ENCODE results near the gene GLTP.
A peak's percentile ranks its signal among the peaks of the same experiment; 100 is the strongest.
"Not testable (repeated sequence)": the region's sequence is repeated elsewhere in the genome, so short reads cannot be mapped to it uniquely, and the experiment has no call there.

Gene GLTP

DNA sequence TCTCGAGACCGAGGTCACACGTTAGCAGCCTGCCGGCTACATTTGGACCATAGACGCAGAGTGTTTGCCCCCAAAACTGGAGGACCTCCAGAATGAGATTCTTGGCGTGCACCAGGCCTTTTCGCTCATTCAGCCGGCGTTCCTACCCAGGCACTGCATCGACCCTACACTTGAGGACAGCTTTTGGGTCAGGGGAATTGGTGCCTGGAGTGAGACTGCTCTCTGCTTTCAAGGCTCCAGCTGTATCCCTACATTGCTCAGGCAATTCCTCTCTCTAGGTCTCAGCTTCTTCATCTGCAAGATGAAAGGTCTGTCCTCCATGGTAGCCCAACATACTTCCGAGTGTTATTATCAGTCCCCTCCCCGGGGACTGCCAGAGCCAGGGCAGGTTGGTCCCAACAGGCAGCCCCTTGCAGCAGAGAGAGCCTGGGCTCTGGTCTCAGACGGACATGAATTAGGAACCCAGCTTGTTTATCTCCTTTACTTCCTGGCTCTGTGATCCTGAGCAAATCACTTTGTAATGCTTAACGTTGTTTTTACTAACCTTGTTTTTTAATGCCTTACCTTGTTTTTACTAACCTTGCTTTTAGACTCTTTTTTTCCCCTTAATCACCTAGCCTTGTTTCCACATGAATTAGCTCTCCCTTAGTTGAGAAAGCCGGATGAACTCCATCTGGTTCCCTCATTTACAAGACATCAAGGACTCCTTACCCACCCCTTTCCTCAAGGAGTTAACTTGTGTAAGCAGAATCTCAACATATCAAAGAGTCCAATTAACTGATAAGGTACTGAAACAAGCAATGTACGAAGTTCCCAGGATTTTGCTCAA is 20.6 kb upstream of the GLTP start:
- DNase-seq = no peak

DNA sequence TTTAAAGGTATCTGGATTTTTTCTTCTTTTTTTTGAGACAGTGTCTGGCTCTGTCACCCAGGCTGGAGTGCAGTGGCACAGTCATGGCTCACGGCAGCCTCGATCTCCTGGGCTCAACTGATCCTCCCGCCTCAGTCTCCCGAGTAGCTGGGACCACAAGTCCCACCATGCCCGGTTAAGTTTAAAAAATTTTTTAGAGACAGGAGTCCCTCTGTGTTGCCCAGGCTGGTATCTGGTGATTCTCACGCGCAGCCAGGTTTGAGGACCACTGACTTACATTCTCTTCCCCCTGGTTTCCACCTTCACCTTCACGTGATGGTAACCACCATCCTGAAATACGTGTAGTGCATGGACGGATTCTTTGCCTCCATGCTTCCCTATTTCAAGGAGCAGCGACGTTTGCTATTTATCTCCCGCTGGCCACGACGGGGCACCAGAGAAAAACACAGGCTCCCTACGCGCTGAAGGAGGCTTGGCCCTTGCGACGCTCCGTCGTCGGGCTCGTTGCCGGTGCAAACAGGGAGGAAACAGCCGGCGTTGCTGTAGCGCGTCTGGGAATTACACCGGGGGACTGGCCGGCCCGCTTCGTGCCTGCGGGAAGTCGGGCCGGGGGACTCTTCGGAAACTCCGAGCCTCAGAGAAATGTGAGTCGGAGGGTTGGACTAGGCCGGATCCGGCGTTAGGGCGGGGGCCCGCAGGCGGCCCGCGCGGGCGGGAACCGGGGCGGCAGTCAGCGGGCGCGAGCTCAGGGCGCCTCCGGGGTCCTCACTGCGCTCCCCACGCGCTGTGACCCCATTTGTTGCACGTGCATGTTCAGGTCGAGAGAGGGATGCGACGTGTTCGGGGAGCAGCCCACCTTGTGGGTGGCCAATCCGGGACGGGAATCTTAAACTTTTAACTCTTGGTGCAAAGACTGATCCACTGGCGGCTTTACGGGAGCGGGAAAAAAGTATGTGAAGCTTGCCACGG is 19.7 kb upstream of the GLTP start, which contains the start of gene TCHP:
TCHP (plus strand) TSS at position 492 of the 969 bp plus-strand sequence. CDS start 2,753 bp downstream, outside the sequence.
- DNase-seq = peak; percentile 77 to 83

DNA sequence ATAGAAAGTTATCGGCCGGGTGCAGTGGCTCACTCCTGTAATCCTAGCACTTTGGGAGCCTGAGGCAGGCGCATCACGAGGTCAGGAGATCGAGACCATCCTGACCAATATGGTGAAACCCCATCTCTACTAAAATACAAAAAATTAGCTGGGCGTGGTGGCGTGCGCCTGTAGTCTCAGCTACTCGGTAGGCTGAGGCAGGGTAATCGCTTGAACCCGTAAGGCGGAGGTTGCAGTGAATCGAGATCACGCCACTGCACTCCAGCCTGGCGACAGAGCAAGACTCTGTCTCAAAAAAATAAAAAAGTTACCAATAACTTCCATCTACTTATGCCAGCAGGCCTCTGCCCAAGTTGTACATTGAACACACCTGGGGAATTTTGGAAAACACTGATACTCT is 19.0 kb upstream of the GLTP start:
- DNase-seq = not testable (repeated sequence)

DNA sequence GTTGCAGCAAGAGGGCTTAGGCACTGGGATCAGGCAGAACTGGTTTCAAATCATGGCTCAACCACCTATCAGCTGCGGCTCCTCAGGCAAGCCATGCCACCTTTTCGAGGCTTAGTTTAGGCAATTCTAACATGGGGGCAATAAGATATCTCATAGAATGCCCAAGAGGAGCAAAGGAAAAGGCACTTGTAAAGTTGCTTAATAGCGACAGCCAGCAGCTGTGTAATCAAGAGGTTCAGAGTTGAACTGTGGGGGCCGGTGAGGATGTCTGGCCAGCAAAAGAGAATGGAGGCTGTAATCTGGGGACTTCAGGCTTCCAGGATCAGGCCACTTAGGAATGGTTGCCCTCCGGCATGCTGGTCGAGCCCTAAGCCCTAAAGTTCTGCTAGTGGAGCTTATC is 16.7 kb upstream of the GLTP start:
- DNase-seq = no peak

DNA sequence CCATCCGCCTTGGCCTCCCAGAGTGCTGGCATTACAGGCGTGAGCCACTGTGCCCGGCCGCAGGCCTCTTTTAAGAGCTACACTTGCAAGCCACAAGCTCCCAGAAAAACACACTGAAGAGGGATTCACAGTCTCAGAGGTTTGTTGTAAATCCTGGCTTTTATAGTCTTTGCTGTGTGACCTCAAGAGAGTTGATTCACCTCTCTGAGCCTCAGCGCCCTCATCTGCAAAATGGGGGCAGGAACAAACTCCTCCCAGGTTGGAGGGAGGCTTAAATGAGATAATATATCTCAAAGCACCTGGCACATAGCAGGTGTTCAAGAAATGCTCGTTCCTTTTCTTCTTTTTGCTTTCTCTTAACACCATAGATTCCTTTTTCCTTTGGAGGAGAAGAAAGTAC is 15.8 kb upstream of the GLTP start:
- no peak for DNase-seq

DNA sequence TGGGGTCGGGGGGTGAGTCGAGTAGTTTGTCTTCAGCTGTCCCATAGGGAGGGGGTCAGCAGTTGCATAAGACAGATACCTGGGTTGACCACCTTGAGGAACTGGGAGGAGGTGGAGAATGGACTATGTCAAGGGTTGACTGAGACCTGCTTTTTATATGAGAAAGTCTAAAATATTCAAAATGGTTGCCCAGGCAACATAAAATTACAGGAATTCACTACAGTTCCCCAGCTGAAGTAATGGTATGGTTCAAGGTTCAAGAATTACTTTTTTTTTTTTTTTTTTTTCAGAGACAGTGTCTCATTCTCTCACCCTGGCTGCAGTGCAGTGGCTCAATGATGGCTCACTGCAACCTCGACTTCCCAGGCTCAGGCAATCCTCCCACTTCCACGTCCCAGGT is 14.6 kb upstream of the GLTP start:
- DNase-seq = no peak

DNA sequence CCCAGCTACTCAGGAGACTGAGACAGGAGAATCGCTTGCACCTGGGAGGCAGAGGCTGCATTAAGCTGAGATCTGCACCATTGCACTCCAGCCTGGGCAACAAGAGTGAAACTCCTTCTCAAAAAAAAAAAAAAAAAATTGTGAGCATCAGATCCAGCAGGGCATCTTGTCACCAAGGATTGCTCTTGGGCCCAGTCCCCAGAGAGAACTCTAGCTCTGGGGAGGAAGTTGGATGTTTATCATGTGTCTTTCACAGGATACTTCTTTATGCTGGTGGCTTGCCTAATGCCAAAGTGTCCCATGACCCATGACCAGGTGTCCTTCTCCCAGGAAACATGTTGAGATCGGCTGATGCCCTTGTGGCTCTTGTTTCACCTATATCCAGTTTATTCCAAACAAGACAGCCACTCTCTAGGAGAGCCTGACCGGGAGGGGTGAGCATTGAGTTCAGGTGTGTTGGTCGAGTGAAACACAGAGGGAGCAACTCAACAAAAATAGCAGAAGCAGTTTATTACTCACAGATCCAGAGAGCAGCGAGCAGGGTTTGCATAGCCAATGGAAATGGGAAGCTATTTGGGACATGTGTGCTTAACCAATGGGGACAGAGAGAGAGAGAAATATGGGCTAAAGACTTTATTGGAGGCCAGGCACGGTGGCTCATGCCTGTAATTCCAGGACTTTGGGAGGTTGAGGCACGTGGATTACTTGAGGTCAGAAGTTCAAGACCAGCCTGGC is 13.1 kb upstream of the GLTP start:
- DNase-seq = no peak

DNA sequence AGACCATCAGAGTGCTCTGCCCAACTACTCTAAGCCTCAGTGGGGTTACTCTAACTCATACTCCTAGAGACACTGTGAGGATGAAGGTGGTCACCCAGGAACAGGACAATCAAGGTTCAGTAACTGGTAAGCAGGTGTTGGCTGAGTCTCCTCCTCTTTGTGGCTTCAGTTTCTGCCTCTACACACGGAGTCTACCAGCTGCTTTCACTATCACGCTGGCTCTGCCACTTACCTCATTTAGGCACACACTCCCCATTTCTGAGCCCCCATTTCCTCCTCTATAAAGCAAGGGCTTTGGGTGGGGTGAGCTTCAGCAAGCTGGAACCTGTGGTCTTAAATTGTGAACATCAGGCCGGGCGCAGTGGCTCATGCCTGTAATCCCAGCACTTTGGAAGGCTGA is 12.4 kb upstream of the GLTP start:
- DNase-seq = peak; percentile 18 to 44

DNA sequence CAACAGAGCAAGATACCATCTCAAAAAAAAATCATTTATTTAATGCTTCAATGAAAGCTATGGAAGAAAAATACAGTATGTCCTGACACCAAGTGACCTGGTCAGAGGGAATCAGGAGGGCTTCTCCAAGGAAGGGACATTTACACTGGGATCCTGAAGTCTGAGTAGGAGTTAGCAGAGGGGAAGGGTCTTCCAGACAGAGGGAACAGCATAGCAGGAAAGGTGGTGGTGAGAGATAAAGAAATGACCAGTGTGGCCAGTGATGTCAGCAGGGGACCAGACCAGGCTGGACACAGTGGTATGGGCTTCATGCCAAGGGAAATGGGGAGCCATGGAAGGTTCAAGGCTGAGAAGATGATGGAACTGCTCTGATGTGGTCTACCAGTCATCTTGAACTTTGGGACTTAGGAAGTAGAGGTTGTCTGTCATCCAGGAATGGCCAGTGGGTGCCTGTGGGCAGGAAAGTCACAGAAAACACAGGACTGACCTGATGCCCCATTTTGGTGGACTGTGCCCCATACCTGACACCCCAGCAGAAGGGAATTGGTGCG is 11.9 kb upstream of the GLTP start:
- no peak for DNase-seq

DNA sequence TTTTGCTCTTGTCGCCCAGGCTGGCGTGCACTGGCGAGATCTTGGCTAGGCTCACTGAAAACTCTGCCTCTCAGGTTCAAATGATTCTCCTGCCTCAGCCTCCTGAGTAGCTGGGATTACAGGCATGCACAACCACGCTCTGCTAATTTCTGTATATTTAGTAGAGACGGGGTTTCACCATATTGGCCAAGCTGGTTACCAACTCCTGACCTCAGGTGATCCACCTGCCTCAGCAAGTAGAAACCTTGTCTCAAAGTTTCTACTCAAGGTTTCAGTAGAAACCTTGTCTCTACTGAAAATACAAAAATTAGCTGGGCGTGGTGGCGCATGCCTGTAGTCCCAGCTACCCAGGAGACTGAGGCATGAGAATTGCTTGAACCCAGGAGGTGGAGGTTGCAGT is 11.4 kb upstream of the GLTP start:
- not testable (repeated sequence) for DNase-seq

DNA sequence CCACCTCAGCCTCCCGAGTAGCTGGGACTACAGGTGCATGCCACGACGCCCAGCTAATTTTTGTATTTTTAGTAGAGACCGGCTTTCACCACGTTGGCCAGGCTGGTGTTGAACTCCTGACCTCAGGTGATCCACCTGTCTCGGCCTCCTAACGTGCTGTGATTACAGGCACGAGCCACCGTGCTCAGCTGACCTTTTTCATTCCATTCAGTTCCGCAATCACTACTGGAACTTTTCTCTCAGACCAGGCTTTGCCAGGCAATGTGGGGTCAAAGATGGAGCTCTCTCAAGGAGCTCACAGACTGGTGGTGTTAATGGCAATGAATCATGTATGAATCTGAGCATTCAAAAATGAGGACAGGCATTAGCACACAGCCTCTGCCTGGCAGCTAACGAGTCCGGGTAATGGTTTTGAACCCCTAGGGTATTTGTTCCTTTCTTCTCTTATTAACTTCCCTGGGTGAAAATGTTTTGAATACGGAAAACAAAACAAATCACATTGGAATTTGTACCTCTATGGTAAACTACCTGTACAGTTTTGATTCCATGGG is 10.4 kb upstream of the GLTP start:
- DNase-seq = no peak

DNA sequence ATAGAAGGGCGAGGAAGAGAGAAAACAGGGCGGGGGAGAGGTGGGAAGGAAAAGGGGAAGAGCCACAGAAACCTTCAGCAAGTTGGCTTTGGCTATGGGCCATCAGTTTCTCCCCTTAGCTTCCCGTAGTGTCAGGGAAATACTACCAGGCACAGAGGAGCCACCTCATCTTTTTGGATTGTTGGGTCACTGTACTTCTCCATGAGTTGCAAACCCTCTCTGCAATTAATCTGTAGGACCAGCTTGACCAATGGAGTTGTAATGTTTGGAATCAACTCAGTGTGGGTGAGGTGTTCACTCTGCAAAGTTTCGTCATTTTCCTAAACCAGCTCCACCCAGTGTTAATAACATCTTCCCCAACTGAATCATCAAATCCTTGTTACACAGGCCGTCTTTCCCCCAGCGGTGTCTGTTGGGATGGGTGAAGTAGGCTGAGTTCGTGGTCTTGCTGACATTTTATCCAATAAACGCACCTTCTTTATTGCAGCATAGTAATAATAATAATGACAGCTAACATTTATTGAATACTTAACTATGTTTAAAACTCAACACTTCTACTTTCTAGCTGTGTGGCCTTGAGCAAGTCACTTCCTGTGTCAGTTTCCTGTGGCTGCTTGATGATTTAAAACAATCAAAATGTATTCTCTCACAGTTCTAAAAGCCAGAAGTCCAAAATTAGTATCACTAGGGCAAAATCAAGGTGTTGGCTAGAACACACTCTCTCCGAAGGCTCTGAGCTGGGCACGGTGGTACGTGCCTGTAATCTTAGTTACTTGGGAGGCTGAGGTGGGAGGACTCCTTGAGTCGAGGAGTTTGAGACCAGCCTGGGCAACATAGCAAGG is 8.1 kb upstream of the GLTP start:
- peak; percentile 36 to 61 for DNase-seq

DNA sequence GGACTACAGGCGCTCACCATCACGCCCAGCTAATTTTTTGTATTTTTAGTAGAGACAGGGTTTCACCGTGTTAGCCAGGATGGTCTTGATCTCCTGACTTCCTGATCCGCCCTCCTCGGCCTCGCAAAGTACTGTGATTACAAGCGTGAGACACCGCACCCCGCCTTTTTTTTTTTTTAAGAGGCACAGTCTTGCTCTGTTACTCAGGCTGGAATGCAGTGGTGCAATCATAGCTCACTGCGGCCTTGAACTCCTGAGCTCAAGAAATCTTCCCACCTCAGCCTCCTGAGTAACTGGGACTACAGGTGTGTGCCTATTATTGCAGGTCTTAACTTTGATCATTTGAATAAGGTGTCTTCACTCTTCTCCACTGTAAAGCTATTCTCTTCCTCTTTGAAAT is 5.3 kb upstream of the GLTP start:
- no peak for DNase-seq

DNA sequence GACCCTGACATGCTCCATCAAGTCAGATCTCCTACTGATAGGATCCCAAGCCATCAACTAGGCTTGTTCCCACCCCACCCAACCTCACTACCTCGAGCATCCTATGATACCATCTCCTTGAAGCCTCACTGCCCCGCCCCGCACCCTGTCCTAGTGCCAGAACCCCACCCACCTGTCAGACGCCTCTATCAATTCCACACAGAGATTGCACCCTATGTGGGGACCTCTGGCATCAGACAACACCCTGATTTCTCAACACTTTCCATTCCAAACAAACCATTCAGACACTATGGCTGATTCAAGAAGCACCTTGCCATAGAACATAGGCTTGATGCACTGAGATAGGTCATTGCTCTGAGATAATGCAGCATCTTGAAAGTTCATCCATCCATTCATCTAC is 3.1 kb upstream of the GLTP start:
- DNase-seq = no peak

DNA sequence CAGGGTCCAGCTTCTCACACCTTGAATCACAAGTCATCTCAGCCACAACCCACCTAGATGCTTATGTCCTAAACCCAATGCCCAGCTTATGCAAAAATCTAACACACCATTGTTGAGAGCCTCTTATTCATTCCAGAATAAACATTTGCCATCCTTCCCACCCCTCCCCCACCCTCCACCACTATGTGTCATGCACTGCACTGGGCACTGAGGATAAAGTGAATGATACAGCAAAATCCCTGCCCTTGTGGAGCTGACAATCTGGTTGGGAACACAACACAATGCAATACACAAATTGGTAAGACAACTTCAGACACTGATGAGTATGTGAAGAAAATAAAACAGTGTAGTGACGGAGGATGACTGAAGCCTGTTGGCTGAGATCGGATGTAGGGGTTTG is 1.4 kb upstream of the GLTP start:
- no peak for DNase-seq

DNA sequence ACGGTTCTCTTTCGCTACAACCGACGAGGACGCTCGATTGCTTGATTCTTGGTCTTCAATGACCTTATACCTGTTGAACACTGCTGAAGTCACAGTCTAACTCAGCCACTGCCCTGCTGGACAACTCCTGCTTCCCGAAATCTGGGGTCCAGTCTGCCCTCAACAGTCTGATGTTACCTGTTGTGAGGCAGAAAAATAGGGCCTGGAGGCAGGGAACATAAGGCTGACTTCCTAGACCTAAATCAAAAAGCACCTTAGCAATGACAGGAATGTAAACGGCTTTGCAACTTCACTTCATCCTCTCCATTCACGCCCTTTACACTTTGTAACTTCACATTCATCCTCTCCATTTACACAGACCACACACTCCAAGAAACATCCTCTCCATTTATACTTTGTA is 597 bp upstream of the GLTP start:
- DNase-seq = no peak

DNA sequence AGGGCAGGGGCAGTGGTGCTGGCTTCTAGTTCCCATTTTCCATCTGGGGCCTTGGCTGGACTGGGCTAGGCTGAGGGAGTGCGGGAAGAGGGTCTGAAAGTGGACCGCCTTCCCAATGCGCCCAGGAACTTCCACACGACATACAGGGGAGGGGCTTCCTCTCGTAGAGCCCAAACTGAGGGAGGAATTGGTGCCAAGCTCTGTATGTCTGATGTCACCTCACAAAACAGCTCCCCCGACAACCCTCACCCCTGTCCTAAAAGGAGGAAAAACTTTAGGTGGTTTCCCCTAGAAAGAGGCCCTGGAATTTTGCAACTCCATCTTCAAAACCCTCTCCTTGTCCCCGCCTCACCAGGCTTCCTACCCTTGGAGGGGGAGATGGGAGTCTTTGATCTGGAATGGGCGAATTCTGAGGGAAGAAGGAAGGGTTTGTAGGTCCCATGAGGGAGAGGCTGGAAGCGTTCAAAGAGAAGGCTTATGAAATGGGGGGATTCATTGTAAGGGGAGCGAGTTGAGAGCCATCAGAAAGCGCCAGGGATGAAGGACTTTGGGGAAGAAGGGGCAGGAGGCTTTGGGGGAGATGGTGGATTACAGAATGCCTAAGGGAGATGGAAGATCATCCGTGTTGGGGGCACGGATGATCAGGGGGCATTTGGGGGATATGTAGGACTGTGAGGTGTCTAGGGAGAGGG is 844 bp downstream of the GLTP start:
- DNase-seq = peak in 1 of 2 donors; percentile 28

DNA sequence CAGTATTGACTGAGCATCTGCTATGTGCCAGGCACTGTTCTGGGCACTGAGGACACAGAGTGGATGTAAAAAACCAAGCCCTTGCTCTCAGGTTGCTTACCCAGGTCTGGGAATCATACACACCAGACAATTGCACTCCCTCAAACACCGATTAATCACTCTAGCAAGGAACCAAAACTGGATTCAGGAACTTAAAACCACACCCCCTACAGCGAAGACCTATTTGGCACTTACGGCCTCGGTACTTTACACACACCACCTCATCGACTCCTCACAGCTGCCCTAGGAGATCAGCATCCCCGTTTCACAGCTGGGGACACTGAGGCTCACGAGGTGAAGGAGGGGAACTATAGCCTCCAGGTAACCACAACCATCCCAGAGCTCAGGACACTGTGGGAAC is 1.6 kb downstream of the GLTP start:
- no peak for DNase-seq

DNA sequence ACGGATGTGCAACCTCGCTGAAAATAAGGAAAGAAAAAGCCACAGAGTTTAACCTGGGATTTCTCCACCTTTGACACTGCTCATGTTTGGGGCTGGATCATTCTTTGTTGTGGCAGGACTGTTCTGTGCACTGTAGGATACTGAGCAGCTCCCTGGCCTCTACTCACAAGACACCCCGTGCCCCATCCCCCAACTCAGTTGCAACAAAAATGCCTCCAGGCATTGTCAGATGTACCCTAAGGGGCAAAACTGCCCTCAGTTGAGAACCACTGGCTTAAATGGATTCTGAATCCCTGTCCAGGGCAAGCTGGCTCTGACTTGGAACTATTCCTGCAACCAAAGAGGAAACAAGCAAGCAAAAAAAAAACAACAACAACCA is 2.1 kb downstream of the GLTP start:
- no peak for DNase-seq

DNA sequence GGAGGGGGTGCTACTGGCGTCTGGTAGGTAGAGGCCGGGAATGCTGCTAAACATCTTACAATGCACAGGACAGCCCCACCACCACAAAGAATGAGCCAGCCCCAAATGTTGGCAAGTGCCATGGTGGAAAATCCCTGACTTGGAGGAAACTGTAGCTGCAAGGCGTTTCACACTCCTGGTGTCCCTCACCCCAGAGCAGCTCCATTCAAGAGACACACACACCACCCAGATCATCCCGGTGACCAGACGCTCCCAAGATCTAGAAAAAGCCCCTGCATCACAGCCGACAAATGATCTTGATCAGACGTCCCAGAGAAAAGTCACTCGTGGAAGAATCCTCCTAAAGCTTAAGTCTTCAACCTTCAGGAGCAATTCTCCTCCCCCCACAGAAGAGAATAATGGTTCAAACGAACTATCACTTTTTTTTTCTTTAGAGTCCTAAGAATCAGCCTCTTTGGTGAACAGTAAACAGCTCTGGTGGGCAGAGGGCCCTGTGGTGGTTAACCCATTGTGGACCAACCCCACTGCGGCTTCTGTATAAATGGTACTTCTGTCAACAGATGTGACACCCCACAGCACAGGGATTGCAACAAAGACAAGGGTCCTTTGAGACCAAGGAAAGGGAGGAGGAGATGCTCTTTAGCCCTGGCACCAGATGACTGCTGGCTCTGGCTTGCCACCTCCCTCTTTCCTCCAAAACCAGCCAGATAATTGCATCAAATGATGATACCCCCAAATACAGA is 2.7 kb downstream of the GLTP start:
- DNase-seq = no peak
